ENCODE results near the gene IL20RA.

Gene IL20RA

GRCh38 chr6:136971609-136972008 is 73.2 kb downstream of the IL20RA start:
- in situ Hi-C loops (cut with HindIII; ENCODE audit: low sequenced_read_pairs) = no loop called here
- no peak for TF ChIP-seq CTCF (IDR thresholded peaks at IDR 0.05; ENCODE audit: low read depth, low read length, missing control alignments)
- H3K4me3 ChIP-seq (ENCODE audit: low read depth, low read length) = no peak overlapping the region
- DNase-seq (ENCODE audit: low read depth) = no peak

GRCh38 chr6:136969930-136970329 is 74.8 kb downstream of the IL20RA start:
- no peak for TF ChIP-seq CTCF (IDR thresholded peaks at IDR 0.05; ENCODE audit: low read depth, low read length, missing control alignments)
- no peak overlapping the region for H3K4me3 ChIP-seq (ENCODE audit: low read depth, low read length)
- in situ Hi-C loops (cut with HindIII; ENCODE audit: low sequenced_read_pairs) = no loop called here
- no peak for DNase-seq (ENCODE audit: low read depth)

GRCh38 chr6:136969433-136969832 is 75.3 kb downstream of the IL20RA start:
- in situ Hi-C loops (cut with HindIII; ENCODE audit: low sequenced_read_pairs) = no loop called here
- no peak for DNase-seq (ENCODE audit: low read depth)
- TF ChIP-seq CTCF (IDR thresholded peaks at IDR 0.05; ENCODE audit: low read depth, low read length, missing control alignments) = no peak
- no peak overlapping the region for H3K4me3 ChIP-seq (ENCODE audit: low read depth, low read length)

- in situ Hi-C loops (cut with HindIII; ENCODE audit: low sequenced_read_pairs) = no loop called here
- no peak for TF ChIP-seq CTCF (IDR thresholded peaks at IDR 0.05; ENCODE audit: low read depth, low read length, missing control alignments)
- no peak overlapping the region for H3K4me3 ChIP-seq (ENCODE audit: low read depth, low read length)
- DNase-seq (ENCODE audit: low read depth) = no peak
These were observed 75.9 kb downstream of the IL20RA start for GRCh38 chr6:136968837-136969236.

- H3K4me3 ChIP-seq (ENCODE audit: low read depth, low read length) = no peak overlapping the region
- peak; percentile 69 for TF ChIP-seq CTCF (IDR thresholded peaks at IDR 0.05; ENCODE audit: low read depth, low read length, missing control alignments)
- peak; percentile 54 for DNase-seq (ENCODE audit: low read depth)
- in situ Hi-C loops (cut with HindIII; ENCODE audit: low sequenced_read_pairs) = no loop called here
These were observed 76.7 kb downstream of the IL20RA start for GRCh38 chr6:136967876-136968752.

GRCh38 chr6:136964398-136964797 is 80.4 kb downstream of the IL20RA start:
- no peak for TF ChIP-seq CTCF (IDR thresholded peaks at IDR 0.05; ENCODE audit: low read depth, low read length, missing control alignments)
- no peak for DNase-seq (ENCODE audit: low read depth)
- in situ Hi-C loops (cut with HindIII; ENCODE audit: low sequenced_read_pairs) = no loop called here
- H3K4me3 ChIP-seq (ENCODE audit: low read depth, low read length) = no peak overlapping the region

Data from astrocyte of the cerebellum (primary cell).